Endothelial cell of umbilical vein (primary cell): Measurements from ENCODE around the gene AP4B1. TPM values are rescaled to one million over a fixed set of nuclear protein-coding genes. Genes with fewer than 3 reads are reported as not detected.

Experiments used
- BruUV-seq: library from RNA; stranded (reverse); fragments of 400-500 nt; replicated peaks from 2 replicates; lab custom pipeline; 2021; lab: Mats Ljungman, UMichigan
- CTCF ChIA-PET: fragments of 300-600, 350-600 bp; sonication (Branson Sonifier 250); formaldehyde crosslinking; loops from one replicate; lab custom pipeline; 2021; ENCODE audit warnings: antibody characterized with exemption, inconsistent platforms; lab: Charles Lee
- POLR2A ChIA-PET: fragments of 300-600, 350-600 bp; sonication (Branson Sonifier 250); formaldehyde crosslinking; loops from one replicate; lab custom pipeline; 2021; ENCODE audit warnings: antibody characterized with exemption, inconsistent platforms; lab: Charles Lee
- DNase-seq: peaks from one replicate; pipeline ENCODE4 v3.0.0-alpha.2; 2011; ENCODE audit warnings: low read depth, low spot score
- FAIRE-seq: peaks from 2 replicates; lab custom pipeline; 2011; peaks lifted over from hg19 to GRCh38; lab: Jason Lieb, UNC
- H2AFZ ChIP-seq: 2 replicates; pipeline ENCODE4 v1.6.0; 2012; ENCODE audit warnings: low read depth, low read length, control low read depth, inconsistent platforms
- H3K27ac ChIP-seq: 2 replicates; pipeline ENCODE4 v1.5.1; 2011; ENCODE audit warnings: low read depth, mild to moderate bottlenecking, control low read depth, low read length, moderate library complexity; ENCODE audit not compliant: insufficient read depth
- H3K27me3 ChIP-seq, 2 experiments: 2 replicates each; pipeline versions ENCODE4 v1.6.0 to v1.6.1; 2011; ENCODE audit warnings: low read length in 2 of 2, mixed read lengths in 1 of 2; ENCODE audit not compliant: control insufficient read depth in 2 of 2, insufficient read depth in 2 of 2
- H3K36me3 ChIP-seq, 2 experiments: 2 replicates in 1 of 2; 3 replicates in 1 of 2; pipeline ENCODE4 v1.5.1; 2011; ENCODE audit warnings: low read length in 2 of 2, mild to moderate bottlenecking in 1 of 2, moderate library complexity in 1 of 2; ENCODE audit not compliant: control insufficient read depth in 2 of 2, insufficient read depth in 2 of 2; ENCODE audit errors: extremely low read depth in 1 of 2
- H3K4me1 ChIP-seq: 3 replicates; pipeline ENCODE4 v1.5.1; 2011; ENCODE audit warnings: mild to moderate bottlenecking, low read length; ENCODE audit not compliant: control insufficient read depth, insufficient read depth; ENCODE audit errors: extremely low read depth
- H3K4me2 ChIP-seq: 2 replicates; pipeline ENCODE4 v1.6.1; 2011; ENCODE audit warnings: low read length, control low read depth, mixed read lengths; ENCODE audit not compliant: insufficient read depth
- H3K4me3 ChIP-seq, 3 experiments: fragments of 200-600 bp in 1 of 3; sonication (generic), shearing (Covaris generic) in 1 of 3; replicated peaks in 1 of 3; 2 replicates each; pipeline ENCODE4 v1.5.1; 2011 to 2016; ENCODE audit warnings: control low read depth in 3 of 3, low read length in 3 of 3, mild to moderate bottlenecking in 2 of 3, inconsistent platforms in 1 of 3, low read depth in 1 of 3, moderate library complexity in 1 of 3; ENCODE audit not compliant: insufficient read depth in 1 of 3
- H3K79me2 ChIP-seq: 2 replicates; pipeline ENCODE4 v1.6.0; 2012; ENCODE audit warnings: low read length, inconsistent platforms; ENCODE audit not compliant: control insufficient read depth, insufficient read depth
- H3K9ac ChIP-seq: replicated peaks from 2 replicates; pipeline ENCODE3; 2011; ENCODE audit warnings: low read length, control low read depth; ENCODE audit not compliant: insufficient read depth; ENCODE audit errors: extremely low read depth
- H3K9me1 ChIP-seq: replicated peaks from 3 replicates; pipeline ENCODE4 v1.6.0; 2011; ENCODE audit warnings: mild to moderate bottlenecking, low read length; ENCODE audit not compliant: control insufficient read depth, insufficient read depth; ENCODE audit errors: extremely low read depth
- H3K9me3 ChIP-seq: replicated peaks from 2 replicates; pipeline ENCODE4 v1.5.1; 2012; ENCODE audit warnings: low read length, inconsistent platforms; ENCODE audit not compliant: control insufficient read depth, insufficient read depth
- H4K20me1 ChIP-seq: replicated peaks from 2 replicates; pipeline ENCODE3; 2011; ENCODE audit warnings: mild to moderate bottlenecking, low read length; ENCODE audit not compliant: control insufficient read depth, insufficient read depth; ENCODE audit errors: extremely low read depth
- EZH2 ChIP-seq: IDR thresholded peaks from 2 replicates; pipeline ENCODE4 v1.6.1; 2012; ENCODE audit warnings: borderline replicate concordance, low read depth, mild to moderate bottlenecking, moderate library complexity, low read length, inconsistent platforms; ENCODE audit not compliant: severe bottlenecking
- FOS ChIP-seq: IDR thresholded peaks from 2 replicates; pipeline ENCODE4 v1.6.1; 2011; ENCODE audit warnings: mild to moderate bottlenecking, low read length, moderate library complexity, borderline replicate concordance; ENCODE audit not compliant: insufficient read depth
- GATA2 ChIP-seq: IDR thresholded peaks from 2 replicates; pipeline ENCODE4 v1.7.0; 2011; ENCODE audit warnings: low read depth, mild to moderate bottlenecking, moderate library complexity, mixed read lengths, low read length; ENCODE audit not compliant: insufficient read length, insufficient read depth
- JUN ChIP-seq: IDR thresholded peaks from 2 replicates; pipeline ENCODE4 v1.6.1; 2011; ENCODE audit warnings: borderline replicate concordance, low read depth; ENCODE audit not compliant: insufficient read length, insufficient read depth
- MYC ChIP-seq: IDR thresholded peaks from one replicate; pipeline ENCODE4 v1.6.1; 2011; ENCODE audit warnings: mild to moderate bottlenecking, low read depth, low read length
- POLR2A ChIP-seq: IDR thresholded peaks from 2 replicates; pipeline ENCODE4 v1.6.1; 2012; ENCODE audit warnings: low read depth, mild to moderate bottlenecking, control low read depth, low read length
- POLR2AphosphoS5 ChIP-seq: IDR thresholded peaks from 2 replicates; pipeline ENCODE4 v1.6.1; 2012; ENCODE audit warnings: low read depth, mild to moderate bottlenecking, control low read depth, low read length, moderate library complexity; ENCODE audit not compliant: insufficient read depth
- dilution Hi-C: fragments of 300-500 bp; cut with MboI; formaldehyde crosslinking; loops from one replicate; pipeline ENCODE4 v1.15.0; 2019; ENCODE audit warnings: low sequenced_read_pairs; ENCODE audit not compliant: extremely low pct_ligation_motif_present
- intact Hi-C: fragments of 100-400 bp; cut with micrococcal nuclease; formaldehyde crosslinking; loops from one replicate; pipeline ENCODE4 v1.10.0; 2022
- polyA plus RNA-seq, 4 experiments: library from polyadenylated mRNA; depleted of rRNA in 3 of 4; stranded (reverse) in 3 of 4; unstranded in 1 of 4; fragments of >200 nt; gene quantifications; 2 replicates each; pipeline versions ENCODE4 v1.2.1 to v1.2.3, GENCODE V29; 2011 to 2012; ENCODE audit warnings: missing spikeins in 1 of 4
- total RNA-seq: library from RNA; stranded (reverse); gene quantifications from 2 replicates; pipeline ENCODE4 v1.2.3, GENCODE V29; 2021

AP4B1 gene
- total and polyA plus RNA-seq, 2 donors (not counting 3 experiments of a cell fraction or from before 2014, with no cell fraction given): 21.9 to 33.0 TPM

DNA sequence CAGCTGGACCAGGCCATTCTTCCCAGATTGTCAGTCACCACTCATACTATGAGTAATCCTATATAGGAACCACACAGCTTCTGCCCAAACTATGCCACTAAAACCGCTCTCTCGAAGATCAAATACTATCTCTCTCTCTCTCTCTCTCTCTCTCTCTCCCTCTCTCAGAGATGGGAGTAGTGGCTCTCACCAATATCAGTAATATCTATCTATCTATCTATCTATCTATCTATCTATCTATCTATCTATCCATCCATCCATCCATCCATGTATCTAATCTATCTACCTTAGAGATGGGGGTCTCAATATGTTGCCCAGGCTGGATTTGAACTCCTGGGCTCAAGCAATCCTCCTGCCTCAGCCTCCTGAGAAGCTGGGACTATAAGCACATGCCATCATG, 19.9 kb upstream of the AP4B1 start:
- H2AFZ ChIP-seq: no peak overlapping the region
- no peak overlapping the region for H3K4me2 ChIP-seq
- DNase-seq: no peak
- TF ChIP-seq JUN: no peak
- no peak for TF ChIP-seq POLR2AphosphoS5
- TF ChIP-seq FOS: no peak
- no peak for TF ChIP-seq POLR2A
- no peak for TF ChIP-seq MYC
- no peak for TF ChIP-seq EZH2
- no peaks in the 10 kb centered on the region for H3K79me2 ChIP-seq
- H3K27me3 ChIP-seq: peaks cover 0 to 4% of the 10 kb centered on the region in 2 experiments
- no peaks in the 10 kb centered on the region for H3K9me1 ChIP-seq
- H3K9me3 ChIP-seq: no peaks in the 10 kb centered on the region
- FAIRE-seq: no peak
- BruUV-seq: no TSS peak
- CTCF ChIA-PET: interaction anchor here (1.2 to 1.7 kb wide), 2 partner anchors 13 to 15 kb away, joined by 3 to 5 read pairs; no protein-coding TSS in a partner anchor
- no peak overlapping the region for H3K9ac ChIP-seq
- H3K4me3 ChIP-seq: no peak overlapping the region
- no peaks in the 10 kb centered on the region for H3K36me3 ChIP-seq
- no peak overlapping the region for H3K27ac ChIP-seq
- no peaks in the 10 kb centered on the region for H4K20me1 ChIP-seq
- dilution Hi-C loops (no loop called here), intact Hi-C loops (no loop called here)
- POLR2A ChIA-PET: no interaction called here
- peaks cover 6% of the 10 kb centered on the region for H3K4me1 ChIP-seq

DNA sequence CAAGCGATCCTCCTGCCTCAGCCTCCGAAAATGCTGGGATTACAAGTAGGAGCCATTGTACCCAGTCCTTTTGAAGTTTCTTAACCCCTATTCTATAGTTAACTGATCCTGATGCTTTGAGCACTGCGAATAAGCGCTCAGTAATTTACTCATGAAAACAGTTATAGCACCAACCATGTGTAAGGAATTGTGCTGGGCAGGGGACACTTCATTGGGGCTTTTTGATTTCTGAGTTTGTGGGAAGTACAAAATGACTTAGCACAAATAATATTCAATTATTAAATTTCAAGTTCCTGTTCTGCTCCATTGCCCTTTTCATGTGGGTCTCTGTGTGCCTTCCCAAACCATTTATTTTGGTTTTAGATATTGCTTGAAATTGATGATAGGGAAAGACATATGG, 18.4 kb upstream of the AP4B1 start:
- dilution Hi-C loops (no loop called here), intact Hi-C loops (no loop called here)
- peaks cover 2 to 4% of the 10 kb centered on the region in 2 experiments for H3K27me3 ChIP-seq
- H3K9me3 ChIP-seq: no peaks in the 10 kb centered on the region
- H3K79me2 ChIP-seq: no peaks in the 10 kb centered on the region
- H4K20me1 ChIP-seq: no peaks in the 10 kb centered on the region
- H3K27ac ChIP-seq: no peak overlapping the region
- H3K4me3 ChIP-seq: no peak overlapping the region
- POLR2A ChIA-PET: no interaction called here
- no peak overlapping the region for H3K4me2 ChIP-seq
- H3K4me1 ChIP-seq: no peaks in the 10 kb centered on the region
- FAIRE-seq (no peak), DNase-seq (no peak)
- CTCF ChIA-PET: no interaction called here
- no peak overlapping the region for H2AFZ ChIP-seq
- H3K9me1 ChIP-seq: no peaks in the 10 kb centered on the region
- H3K36me3 ChIP-seq: no peaks in the 10 kb centered on the region
- no peak for TF ChIP-seq GATA2
- no peak overlapping the region for H3K9ac ChIP-seq
- BruUV-seq: no TSS peak
